ENCODE data around the gene CLEC2B.

DNA sequence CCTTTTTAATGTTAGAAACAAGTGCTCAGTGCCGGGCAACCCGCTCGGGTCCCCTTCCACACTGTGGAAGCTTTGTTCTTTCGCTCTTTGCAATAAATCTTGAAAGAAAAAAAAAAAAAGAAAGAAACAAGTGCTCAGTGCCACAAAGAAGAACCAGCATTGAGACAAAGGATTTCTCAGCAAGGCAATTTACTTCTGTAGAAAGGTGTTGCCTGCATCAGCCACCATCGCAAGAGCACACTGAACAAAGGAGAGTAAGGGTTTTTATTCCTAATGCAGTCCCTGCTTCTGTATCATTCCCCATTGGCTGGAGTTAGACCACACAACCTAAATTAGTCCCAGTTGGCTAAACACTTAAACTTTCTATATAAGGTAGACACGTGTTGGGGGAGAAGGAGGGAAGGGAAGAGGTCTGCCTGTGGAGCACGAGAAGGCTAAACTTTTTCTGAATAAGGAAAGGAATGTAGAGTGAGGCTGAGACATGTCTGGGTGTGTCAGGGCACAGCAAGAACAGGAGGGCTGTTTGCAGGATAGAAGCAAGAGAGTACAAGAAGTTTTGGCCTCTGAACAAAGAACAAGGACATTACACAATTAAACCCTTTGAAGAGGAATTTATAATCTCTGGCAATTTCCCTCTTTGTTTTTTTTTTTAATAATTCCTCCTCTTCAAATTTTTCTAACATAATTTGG, 33.5 kb upstream of the CLEC2B start:
- TF ChIP-seq, protein P1, sequence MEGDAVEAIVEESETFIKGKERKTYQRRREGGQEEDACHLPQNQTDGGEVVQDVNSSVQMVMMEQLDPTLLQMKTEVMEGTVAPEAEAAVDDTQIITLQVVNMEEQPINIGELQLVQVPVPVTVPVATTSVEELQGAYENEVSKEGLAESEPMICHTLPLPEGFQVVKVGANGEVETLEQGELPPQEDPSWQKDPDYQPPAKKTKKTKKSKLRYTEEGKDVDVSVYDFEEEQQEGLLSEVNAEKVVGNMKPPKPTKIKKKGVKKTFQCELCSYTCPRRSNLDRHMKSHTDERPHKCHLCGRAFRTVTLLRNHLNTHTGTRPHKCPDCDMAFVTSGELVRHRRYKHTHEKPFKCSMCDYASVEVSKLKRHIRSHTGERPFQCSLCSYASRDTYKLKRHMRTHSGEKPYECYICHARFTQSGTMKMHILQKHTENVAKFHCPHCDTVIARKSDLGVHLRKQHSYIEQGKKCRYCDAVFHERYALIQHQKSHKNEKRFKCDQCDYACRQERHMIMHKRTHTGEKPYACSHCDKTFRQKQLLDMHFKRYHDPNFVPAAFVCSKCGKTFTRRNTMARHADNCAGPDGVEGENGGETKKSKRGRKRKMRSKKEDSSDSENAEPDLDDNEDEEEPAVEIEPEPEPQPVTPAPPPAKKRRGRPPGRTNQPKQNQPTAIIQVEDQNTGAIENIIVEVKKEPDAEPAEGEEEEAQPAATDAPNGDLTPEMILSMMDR (IDR thresholded peaks at IDR 0.05; ENCODE audit: borderline replicate concordance, extremely low read depth, low read length, poor library complexity, severe bottlenecking): no peak
- no peak for TF ChIP-seq EZH2 (IDR thresholded peaks at IDR 0.05; ENCODE audit: borderline replicate concordance, low read depth, low read length, severe bottlenecking)
